Measurements from ENCODE around the gene ADGRE3. TPM values are rescaled to one million over a fixed set of nuclear protein-coding genes. Genes with fewer than 3 reads are reported as not detected.

Gene ADGRE3
- total RNA-seq, 1 experiment from 2014 or later = not detected

- Histone ChIP-seq H4K91ac (ENCODE audit: insufficient read length, low read depth, low read length) (no peak overlapping the region), H3K4ac (ENCODE audit: low read depth, low read length) (no peak overlapping the region), H3K18ac (ENCODE audit: insufficient read length, low read depth, low read length) (no peak overlapping the region), H3T11ph (ENCODE audit: low read length) (no peak overlapping the region), H2BK15ac (ENCODE audit: low read depth, low read length) (no peak overlapping the region), H3K4me1 (ENCODE audit: insufficient read depth, low read length) (no peaks in the 10 kb centered on the region), H2BK120ac (ENCODE audit: low read depth, low read length, poor library complexity, severe bottlenecking) (no peak overlapping the region), H3K9ac (ENCODE audit: extremely low read depth, insufficient read length, low read length) (no peak overlapping the region), H3K14ac (ENCODE audit: insufficient read depth, low read length) (no peak overlapping the region), H2BK5ac (ENCODE audit: insufficient read length, low read length) (no peak overlapping the region), H4K20me1 (ENCODE audit: control insufficient read depth, insufficient read depth, insufficient read length) (no peaks in the 10 kb centered on the region), H4K8ac (replicated peaks; ENCODE audit: insufficient read length, low read depth, low read length) (no peak overlapping the region), H2AFZ (ENCODE audit: low read length) (no peak overlapping the region), H3K79me2 (ENCODE audit: insufficient read depth, low read length) (no peaks in the 10 kb centered on the region), H3K79me1 (ENCODE audit: insufficient read depth, low read depth, low read length, poor library complexity, severe bottlenecking) (no peaks in the 10 kb centered on the region), H3K27ac (ENCODE audit: insufficient read length, low read depth, low read length) (no peak overlapping the region), H3K9me3 (ENCODE audit: control insufficient read depth, low read depth, low read length) (no peaks in the 10 kb centered on the region), H3K4me2 (ENCODE audit: insufficient read depth, insufficient read length, low read length) (no peak overlapping the region), H3K56ac (ENCODE audit: insufficient read length, low read depth, low read length) (no peak overlapping the region), H4K5ac (ENCODE audit: insufficient read length, low read depth, low read length) (no peak overlapping the region), H2BK20ac (ENCODE audit: low read depth, low read length, poor library complexity, severe bottlenecking) (no peak overlapping the region), H2BK12ac (ENCODE audit: insufficient read length, low read depth, low read length) (no peak overlapping the region), H3K23me2 (ENCODE audit: insufficient read length, low read depth, low read length, poor library complexity, severe bottlenecking) (peaks cover 4% of the 10 kb centered on the region), H3K27me3 (ENCODE audit: insufficient read depth, low read length) (no peaks in the 10 kb centered on the region), H3K23ac (ENCODE audit: insufficient read length, low read depth, low read length) (no peak overlapping the region), H2AK5ac (ENCODE audit: insufficient read length, low read length) (no peak overlapping the region)
- Mint-ChIP-seq H3K4me1 (peaks cover 3 to 9% of the 10 kb centered on the region in 2 experiments; a peak in 2 of 4 replicates), H3K27me3 (ENCODE audit: low read depth) (peaks cover 13% of the 10 kb centered on the region), H3K27ac (no peak overlapping the region), H3K4me3 (no peak overlapping the region), H3K9me3 (peaks cover 5 to 12% of the 10 kb centered on the region in 2 experiments; a peak in 3 of 5 replicates), H3K36me3 (ENCODE audit: insufficient read depth in 1 of 3, low read depth in 3 of 3) (no peaks in the 10 kb centered on the region)
- peak; percentile 59; the same call in 2 of the 3 replicates for TF ChIP-seq CTCF (conservative IDR thresholded peaks at IDR 0.05)
- DNase-seq = no peak
- WGBS (ENCODE audit: extremely low coverage, insufficient read length, low lambda C conversion rate) = no CpG with 5 or more reads among the region's 3 CpGs
Measured at GRCh38 chr19:14686411-14686810, 11.8 kb upstream of the ADGRE3 start.

Data from H9 (cell line).